ENCODE measurements around the gene ENHO.

The ENHO gene

DNA sequence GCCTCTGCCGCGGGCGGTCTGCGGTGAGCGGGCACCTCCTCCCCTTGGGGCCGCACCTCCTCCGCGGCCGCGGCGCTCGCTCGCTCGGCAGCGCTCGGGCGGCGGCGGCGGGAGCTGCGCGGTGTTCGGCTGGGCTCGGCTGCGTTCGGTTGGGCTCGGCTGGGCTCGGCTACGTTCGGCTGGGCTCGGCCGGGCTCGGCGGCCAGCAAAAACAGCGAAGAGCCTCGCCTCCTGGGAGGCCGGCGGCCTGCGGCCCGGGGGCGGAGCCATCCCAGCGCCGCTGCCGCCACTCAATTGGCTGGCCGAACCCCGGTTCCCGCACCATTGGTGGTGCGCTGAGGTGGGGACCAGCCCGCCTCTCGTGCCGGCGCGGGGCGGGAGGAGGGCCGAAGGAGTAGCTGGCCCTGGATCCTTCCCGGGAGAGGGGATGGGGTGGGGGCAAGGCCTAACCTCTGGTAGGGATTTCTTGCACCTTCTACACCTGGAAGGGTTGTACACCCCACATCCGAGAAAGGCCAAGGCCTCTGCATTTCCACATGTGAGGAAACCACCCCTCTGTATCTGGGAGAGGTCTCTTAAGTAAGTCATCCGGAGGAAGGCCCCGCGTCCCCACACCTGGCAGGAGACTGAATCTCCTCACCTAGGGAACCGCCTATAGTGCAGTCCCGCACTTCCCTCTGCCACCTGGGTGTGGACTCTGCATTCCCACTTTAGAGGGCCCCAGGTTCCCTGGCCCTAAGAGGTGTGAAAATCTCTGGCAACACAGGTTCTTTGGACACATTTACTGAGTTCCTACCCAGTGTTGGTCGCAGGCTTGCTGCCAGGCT lies at the start of gene ENHO:
TSS of gene ENHO (minus strand) at position 20 of the 827 bp plus-strand sequence. CDS start 1,295 bp downstream, outside the sequence.
- DNase-seq: peak; percentile 95

DNA sequence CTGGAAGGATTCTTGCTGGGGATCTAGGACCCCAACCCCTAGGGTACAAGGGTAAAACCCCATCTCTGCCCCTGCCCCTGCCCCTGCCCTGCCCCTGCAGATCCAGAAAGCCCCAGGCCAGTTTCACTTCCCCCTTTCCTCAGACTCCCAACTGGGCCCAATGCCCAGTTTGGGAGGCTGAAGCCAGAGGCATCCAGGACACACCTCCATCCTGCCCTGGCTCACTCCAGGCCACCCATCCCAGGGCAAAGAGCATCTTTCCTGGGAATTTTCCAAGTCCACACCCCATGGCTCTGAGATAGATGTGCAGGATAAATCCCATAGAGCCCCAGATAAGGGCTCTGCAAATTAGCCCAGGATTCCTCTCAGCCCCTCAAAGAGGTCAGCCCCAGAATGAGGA lies 49.3 kb upstream of the ENHO start:
- DNase-seq: no peak

DNA sequence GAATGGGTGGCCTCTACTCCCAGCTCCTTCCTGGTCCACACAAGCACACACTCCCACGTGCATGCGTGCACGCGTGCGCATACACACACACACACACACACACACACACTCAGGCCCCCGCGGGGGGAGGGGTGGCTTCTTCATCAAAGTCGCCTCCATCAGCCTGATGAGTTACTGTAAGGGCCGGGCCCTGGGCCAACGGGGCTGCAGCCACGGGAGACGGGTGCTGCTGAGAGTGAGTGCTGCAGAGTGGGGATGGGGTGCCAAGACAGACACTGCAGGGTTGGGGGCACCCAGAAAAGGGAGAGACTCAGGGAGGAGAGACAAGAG lies 48.7 kb upstream of the ENHO start:
- no peak for DNase-seq

DNA sequence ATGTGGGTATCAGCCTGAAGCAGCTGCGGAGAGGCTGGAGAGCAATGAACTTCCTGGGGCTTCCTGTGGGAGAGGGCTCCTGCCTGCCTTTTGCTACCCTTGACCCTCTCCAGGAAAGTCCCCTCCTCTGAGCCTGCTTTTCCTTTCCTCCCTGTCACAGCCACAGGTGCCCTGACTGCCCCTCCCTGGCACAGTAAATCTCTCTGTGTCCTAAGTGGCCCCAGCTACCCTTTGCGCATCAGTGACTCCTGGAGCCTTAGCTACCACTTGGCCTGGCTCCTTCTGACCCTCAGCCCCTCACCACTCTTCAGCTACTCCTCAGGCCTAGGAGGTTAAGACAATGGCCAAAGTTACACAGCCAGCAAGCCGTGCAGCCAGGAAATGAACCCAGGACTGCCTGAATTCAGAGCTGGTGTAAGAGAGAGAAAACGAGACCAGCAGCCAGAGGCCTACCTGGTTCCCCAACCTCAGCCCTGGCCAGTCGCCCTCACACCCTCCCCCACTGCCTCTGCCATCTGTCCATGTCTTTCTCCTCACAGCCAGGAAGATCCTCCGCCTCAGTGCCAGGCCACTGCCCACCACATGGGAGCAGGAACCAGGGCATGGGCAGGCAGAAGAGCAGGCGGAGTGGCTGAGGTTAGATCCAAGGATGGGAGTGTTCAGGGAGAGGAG lies 48.2 kb upstream of the ENHO start:
- no peak for DNase-seq

DNA sequence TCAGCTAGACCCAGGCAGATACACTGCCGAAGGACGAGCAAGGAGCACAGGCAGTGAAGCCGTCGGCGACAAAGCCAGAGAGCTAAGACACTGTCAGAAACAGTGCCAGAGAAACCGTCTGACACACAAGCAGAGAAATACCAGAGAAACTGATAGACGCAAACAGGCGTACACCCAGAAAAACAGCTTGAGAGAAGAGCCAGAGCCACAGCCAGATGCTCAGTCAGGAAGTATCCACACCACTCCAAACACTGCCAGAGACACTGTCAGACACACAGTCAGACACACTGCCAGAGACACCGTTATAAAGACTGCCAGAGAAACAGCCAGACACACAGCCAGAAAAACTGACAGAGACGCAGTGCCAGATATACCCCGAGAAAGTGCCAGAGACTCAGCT lies 47.6 kb upstream of the ENHO start:
- DNase-seq: no peak

DNA sequence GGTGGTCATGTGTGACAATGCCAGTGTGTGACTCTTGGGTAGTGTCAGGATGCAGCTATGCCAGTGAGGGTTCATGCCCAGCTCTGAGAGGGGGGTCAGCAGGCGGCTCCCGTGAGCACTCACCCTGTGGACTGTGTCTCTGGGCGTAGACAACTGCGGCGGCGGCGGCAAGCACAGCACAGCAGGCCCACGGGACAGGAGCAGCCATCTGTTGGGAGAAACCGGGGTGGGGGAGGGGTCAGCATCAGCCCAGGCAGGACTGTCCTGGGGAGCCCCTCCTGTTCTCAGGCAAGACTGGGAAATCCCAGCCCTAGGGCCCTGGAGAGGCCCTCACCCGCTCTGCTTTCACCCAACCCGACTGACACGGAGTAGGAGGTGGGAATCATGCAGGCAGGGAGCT lies 46.0 kb upstream of the ENHO start:
- DNase-seq: no peak

DNA sequence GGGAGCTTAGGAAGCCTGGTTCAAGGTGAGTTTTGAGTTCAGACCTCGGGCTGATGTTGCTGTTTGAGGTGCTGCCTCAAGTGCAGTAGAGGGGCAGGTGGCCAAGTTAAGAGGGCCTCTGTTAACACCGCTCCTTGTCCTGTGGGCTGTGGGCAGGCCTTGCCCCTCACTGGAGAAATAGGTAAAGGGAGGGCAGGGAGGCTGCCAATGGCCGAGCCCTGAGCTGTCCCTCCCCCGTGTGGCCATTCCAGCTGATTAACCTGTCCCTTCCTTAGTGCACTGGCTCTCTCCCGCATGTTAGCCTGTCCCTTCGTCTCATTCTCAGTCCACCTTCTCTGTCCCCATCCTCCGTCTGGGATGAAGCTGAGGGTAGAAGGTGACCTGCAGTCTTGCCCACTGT lies 45.3 kb upstream of the ENHO start:
- no peak for DNase-seq

DNA sequence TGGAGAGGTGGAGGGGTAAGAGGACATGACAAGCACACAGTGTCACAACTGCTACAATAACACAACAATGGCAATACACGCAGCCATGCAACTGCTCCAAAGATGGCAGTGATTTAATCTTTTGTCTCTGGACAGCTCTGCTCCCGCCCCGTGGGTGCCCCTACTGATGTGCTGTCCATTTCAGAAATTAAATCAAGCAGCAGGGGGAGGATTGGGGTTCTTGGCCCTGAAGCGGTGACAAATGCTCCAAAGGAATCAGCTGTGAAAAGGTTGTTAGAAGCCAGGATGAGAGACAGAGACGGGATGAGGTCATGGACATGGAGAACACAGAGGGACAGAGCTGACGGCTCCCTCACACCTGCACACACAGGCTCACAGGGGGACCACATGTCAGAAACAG lies 44.2 kb upstream of the ENHO start:
- DNase-seq: no peak

DNA sequence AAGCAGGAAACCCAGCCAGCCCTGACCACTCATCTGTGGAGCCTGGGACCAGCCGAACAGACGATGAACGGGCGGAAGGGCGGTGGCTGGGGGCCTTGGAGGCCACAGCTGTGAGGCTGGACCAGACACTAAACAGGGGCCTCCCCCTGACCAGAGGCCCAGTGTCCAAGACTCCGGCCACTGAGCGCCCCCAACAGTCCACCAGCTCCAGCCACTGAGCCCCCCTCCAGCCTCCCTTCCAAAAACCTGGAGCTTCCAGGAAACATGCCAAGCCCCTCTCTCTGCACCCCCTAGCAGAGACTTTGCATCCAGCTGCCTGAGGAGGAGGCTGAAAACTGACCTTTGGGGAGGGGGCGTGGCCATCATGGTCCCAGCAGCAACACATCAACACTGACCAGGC lies 43.5 kb upstream of the ENHO start:
- no peak for DNase-seq

DNA sequence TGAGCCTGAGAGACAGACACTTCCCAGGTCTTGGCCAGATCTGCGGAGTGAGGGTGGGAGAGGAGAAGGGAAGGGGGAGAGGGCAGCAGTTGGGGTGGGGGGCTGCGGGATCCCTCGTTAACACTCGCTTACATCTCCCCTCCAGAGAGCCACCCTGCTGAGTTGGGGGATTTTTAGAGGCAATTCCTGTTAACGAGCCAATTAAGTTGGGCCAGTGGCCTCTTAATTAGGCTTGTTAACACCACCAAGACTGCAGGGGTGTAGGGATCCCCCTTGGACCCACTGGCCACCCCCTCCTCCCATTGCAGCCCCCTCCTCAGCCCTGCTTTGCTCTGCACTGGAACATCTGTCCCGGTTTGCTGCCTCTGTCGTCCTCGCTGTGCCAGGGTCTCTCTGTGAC lies 43.1 kb upstream of the ENHO start:
- no peak for DNase-seq

DNA sequence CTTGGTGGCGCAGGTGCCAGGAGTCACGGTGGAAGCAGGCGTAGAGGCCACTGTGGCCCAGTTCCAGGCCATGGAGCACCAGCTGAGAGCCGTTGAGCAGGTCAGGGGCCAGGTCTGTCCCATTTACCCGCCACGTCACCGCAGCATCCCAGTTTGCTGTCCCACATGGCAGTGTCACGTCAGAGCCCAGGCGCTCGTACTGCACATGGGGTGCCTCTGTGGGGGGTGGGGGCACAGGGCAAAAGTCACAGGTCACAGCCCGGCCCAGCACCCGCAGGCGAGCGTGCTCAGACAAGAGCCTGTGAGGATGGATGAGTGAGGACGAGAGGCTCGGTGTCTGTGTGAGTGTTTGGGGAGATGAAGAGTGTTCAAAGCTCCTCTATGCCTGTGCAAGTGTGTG lies 41.8 kb upstream of the ENHO start:
- DNase-seq: no peak

DNA sequence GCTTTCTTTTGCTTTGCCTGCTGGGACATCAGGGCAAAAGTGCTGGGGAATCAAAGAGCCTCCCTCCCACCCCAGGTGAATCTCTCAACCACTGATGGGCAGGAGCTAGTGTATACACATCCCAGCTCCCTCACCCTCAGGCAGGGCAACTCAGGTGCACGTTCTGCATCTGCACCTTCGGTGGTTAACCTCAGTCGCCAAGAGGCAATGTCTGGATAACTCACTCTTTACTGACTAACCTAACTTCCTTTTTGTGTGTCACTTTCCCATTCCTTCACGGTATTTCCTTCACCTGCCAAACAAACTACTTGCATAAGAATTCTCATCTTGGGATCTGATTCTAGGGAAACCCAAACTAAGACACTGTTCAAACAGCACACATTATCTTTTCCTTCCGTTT lies 40.5 kb upstream of the ENHO start:
- no peak for DNase-seq

DNA sequence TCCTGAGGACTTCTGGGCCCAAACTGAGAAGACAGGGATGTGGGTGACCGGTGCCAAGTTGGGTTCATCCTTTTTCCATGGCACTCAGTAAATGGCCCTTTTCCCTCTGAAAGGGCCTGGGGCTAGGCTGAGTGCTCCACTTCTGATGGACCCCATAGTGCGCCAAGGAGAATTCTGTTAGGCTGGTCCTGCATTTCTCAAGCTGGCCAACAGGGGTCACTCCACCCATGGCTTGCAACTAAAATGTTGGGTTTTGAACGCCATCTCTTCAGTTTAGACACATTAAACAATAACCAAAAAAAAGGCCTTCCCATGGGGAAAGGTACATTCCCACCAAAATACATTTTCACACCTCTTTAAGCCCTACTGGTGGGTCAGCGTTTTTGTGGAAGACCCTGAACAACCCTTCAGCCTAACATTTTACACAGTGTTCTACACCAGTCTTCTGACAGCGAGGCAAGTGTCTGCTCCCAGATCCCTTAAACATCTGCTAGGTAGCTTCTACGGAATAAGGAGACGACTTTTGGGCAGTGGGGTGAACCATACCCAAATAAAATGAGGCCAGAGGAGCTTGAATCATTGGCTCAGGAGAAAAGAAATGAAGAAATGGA lies 39.5 kb upstream of the ENHO start:
- DNase-seq: no peak

DNA sequence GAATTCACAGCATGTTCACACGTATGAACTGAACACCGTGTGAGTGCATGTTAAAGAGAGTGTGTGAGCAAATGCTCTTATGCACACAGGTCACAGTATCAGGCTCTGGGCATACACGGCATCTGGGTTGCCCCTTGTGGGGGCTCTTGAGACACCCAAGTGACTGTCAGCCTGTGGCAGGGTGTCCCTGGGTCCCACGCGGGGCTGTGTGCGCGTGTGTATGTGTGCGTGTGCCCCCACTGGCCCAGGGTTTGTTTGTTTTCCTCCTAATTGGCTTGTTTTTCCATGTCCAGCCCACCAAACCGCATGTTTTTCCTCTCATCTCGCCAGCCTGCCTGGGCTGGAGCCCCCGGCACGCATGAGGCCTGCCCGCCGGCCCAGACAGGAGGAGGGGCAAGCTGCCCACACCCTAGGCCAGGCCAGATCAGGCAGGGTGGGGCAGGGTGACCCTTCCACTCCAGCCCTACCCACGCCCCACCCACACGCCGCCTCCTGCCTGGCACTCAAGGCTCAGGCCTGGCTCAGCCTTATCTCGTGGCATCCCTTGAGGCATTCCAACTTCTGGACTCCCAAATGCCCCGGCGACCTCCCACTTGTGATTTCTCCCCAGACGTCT lies 37.9 kb upstream of the ENHO start:
- DNase-seq: no peak

DNA sequence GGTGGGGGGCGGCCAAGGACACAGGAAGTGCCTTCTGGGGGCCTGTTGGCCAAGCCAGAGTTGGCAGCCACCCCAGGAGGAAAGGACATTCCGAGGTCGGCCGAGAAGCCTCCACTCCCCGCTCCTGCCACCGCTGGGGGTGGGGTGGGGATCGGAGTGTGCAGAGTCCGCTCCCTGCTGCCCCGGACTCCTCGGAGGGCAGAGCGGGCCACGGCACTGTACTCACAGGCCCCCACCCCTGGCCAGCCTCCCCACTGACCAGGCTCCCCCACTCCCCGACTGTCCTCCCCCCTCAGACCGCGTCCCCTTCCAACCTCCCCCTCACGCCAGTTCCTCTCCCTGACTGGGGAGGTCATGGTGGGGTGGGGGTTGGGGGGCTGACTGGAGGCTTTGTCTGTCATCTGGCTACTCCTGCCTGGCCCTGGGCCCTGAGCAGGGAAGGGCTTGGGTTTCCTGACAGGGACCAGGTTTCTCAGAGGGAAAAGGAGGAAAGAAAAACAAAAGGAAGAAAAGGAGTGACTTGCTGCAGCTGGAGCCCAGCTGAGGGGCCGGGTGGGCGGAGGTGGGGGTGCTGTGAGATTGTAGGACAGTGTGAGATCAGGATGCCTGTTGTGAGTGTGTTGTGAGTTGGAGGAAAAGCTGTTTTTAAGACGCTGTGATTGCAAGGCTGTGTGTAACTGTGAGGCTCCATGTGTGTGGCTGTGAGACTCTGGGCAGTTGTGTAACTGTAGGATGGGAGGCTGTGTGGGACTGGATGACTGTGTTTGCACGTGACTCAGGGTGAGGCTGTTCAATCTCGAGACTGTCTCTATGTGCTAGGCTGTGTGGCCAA lies 37.0 kb upstream of the ENHO start:
- DNase-seq: no peak

DNA sequence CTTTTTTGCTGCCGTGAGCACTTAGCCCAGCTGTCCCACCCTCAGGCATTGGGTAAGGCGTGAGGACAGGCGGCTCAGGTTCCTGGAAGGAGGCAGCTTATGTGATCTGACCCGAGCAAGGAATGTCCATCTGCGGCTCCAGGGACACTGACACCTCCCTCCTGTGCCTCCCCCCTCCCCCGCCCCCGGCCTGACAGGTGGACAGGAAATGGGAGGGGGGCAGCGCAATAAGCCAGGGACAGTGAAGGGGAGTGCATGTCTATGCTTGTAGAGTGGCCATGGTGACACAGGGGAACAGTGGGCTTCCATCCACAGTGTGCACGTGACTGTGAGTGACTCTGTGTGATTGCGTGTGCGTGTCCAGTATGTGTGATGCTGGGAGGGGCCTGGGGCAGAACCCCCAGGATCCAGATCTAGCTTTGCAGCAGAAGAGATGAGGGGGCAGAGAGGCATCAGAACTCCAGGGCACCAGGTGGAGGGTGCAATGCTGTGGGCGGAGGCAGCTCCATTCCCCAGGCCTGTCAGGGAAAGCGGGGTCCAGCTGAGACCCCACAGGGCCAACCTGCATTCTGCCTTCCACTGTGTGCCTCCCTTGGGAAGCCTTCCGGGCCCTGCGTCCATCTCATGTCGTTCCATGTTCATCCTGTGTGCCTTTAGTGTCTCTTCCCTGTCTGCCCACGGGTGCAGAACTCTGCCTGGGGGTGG lies 36.3 kb upstream of the ENHO start:
- no peak for DNase-seq

DNA sequence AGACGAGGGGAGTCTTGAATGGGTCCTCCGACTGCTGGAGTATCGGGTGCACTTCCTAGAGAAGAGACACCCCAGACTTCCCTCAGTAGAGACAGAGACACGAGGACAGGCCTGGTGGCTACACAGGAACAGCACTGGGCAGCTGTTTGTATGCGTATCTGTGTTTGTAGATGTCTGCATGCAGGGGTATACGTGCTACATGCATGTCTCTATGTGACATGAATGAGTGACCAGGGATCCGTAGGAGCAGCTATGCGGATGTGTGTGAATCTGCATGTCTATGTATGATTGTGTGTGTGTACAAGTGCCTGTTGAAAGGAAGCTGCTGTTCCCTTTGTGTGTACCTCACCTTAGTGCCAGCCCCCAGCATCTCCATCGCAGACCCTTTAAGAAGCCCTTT lies 35.6 kb upstream of the ENHO start:
- DNase-seq: no peak

DNA sequence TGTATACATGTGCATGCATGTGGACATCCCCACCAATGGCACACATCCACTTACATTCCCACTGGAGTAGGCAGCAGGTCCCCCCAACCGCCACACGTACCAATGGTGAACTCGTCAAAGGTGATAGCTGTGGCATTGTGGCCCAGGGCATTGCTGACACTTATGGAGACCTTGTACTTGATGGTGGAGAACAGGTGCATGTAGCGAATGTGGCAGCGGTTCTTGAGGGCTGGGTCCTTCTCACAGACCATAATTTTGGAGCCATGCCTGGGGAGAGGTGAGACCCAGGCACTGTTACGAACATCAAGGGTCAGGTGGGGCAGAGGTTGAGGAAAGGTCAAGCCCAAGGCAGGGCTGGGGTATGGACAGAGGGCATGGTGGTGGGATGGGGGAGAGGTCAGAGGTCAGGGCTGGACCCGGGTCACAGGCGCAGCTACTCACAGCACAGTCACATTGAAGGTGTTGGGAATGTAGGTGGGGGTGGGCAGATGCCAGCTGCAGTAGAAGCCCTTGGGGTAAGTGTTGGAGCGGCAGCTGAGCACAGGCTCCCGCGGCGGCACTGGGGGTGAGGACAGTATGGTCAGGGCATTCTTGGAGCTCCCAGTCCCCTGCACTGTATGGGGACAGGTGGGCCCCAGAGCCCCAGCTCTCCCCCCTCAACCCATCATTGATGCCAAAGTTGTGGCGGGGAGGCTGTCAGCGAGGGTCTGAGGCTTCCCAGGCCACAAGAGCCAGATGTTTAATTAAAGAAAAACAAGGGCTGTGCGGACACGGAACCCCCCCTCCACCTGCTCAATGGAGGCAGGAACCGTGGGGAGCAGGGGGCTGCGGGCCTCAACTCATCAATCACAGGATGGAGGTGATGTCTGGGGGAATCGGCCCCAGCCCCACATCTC lies 34.9 kb upstream of the ENHO start:
- DNase-seq: no peak

DNA sequence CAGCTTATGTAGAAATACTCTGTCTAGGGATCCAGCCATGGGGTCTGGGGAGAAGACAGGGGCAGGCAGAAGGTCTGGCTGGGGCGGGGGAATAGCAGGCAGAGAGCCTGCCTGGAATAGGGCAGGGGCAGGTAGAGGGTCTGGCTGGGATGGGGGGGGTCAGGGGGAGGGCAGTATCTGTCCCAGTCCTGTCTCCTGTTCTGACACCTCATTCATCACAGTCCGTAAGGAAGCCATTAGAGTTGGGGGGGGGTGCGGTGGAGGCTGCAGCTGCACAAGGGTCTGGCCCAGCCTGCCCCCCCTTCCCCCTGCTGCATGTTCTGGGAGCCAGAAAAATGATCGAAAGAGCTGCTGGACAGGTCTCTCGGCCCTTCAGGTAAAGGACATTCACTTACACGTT lies 34.2 kb upstream of the ENHO start:
- DNase-seq: no peak

DNA sequence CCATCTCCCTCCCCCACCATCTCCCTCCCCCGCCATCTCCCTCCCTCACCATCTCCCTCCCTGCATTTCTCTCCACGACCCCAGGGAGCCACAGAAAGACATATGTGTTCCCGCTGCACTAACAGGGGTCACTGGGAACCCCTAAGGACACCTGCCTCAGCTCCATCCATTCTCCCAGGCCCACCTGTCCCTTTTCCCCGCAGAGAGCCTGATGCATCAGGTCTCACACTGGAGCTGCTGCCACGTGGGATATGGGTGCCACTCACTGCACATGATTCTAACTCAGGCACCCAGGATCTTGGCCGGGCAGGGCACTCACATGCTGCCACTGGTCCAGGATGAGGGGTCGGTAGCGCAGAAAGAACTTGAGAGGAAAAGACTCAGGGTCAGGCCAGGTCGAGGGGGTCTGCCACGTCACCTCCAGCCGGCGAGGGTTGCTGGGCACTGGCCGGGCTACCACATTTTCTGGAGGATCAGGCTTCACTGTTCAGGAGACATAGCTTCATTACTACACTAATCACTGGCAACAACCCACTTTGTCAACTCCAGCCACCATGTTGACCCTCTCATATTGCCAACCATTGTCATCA lies 33.2 kb upstream of the ENHO start:
- no peak for DNase-seq

DNA sequence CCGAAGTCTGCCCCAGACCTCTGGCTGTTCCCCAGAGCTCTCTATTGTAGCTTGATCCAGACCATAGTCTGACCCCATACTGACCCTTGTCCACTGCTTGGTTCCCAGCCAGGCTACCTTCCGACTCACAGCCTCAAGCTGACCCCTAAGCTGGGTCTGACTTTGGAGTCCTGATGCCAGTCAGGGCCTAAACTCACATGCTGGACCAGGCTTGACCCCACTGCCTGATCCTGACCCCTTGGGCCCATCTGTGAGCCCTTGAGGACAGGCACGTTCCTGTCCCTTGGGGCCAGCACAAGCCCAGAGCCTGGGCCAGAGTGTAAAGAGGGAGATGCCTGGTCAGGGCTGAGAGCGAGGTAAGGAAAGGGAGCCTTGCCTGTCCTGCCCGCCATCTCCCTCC lies 32.7 kb upstream of the ENHO start:
- no peak for DNase-seq

All from activated T-cell treated with anti-CD3 and anti-CD28 coated beads, Interleukin-2, amount 50 U/mL, for 1 hour (primary cell).